Neural cell (in vitro differentiated cells): ENCODE data around the gene ITGB2. TPM values are rescaled to one million over a fixed set of nuclear protein-coding genes. Genes with fewer than 3 reads are reported as not detected.
A peak's percentile ranks its signal among the peaks of the same experiment; 100 is the strongest.

Experiments
- H2AFZ ChIP-seq: fragments of 200-600, 300-800 bp; sonication (generic), shearing (Covaris generic); 2 replicates; pipeline ENCODE4 v1.6.0; 2014; ENCODE audit warnings: low read depth, mild to moderate bottlenecking, antibody characterized with exemption, low read length, moderate library complexity
- H3F3A ChIP-seq: fragments of 200-600 bp; shearing (Covaris generic); 2 replicates; pipeline ENCODE4 v1.6.1; 2016; ENCODE audit warnings: mild to moderate bottlenecking, moderate library complexity, mixed read lengths, antibody characterized with exemption, low read length; ENCODE audit not compliant: insufficient read depth, poor library complexity, severe bottlenecking
- H3K27ac ChIP-seq: fragments of 200-600, 300-800 bp; sonication (generic), shearing (Covaris generic); 2 replicates; pipeline ENCODE4 v1.5.1; 2014; ENCODE audit warnings: mild to moderate bottlenecking, low read length, moderate library complexity
- H3K27me3 ChIP-seq: fragments of 300-800, 200-600 bp; sonication (generic), shearing (Covaris generic); 2 replicates; pipeline ENCODE4 v1.6.0; 2014; ENCODE audit warnings: mild to moderate bottlenecking, low read depth, low read length, moderate library complexity; ENCODE audit not compliant: insufficient read depth
- H3K36me3 ChIP-seq: fragments of 300-800, 200-600 bp; sonication (generic), shearing (Covaris generic); 2 replicates; pipeline ENCODE4 v1.5.1; 2014; ENCODE audit warnings: mild to moderate bottlenecking, antibody characterized with exemption, low read length, moderate library complexity; ENCODE audit not compliant: insufficient read depth
- H3K4me2 ChIP-seq: fragments of 300-800, 200-600 bp; sonication (generic), shearing (Covaris generic); 2 replicates; pipeline ENCODE4 v1.6.0; 2014; ENCODE audit warnings: mild to moderate bottlenecking, low read length
- H3K4me3 ChIP-seq: fragments of 300-800, 200-600 bp; sonication (generic), shearing (Covaris generic); 2 replicates; pipeline ENCODE4 v1.5.1; 2014; ENCODE audit warnings: mild to moderate bottlenecking, low read length, moderate library complexity
- H3K79me2 ChIP-seq: fragments of 200-600 bp; shearing (Covaris generic); replicated peaks from 2 replicates; pipeline ENCODE4 v1.6.0; 2014; ENCODE audit warnings: mild to moderate bottlenecking, low read length, moderate library complexity; ENCODE audit not compliant: insufficient read depth
- H3K9ac ChIP-seq: fragments of 300-800, 200-600 bp; sonication (generic), shearing (Covaris generic); 2 replicates; pipeline ENCODE4 v1.6.1; 2016; ENCODE audit warnings: mild to moderate bottlenecking, low read length, mixed read lengths
- H3K9me2 ChIP-seq: fragments of 200-600 bp; shearing (Covaris generic); 2 replicates; pipeline ENCODE4 v1.6.1; 2016; ENCODE audit warnings: mild to moderate bottlenecking, low read length, mixed read lengths; ENCODE audit not compliant: insufficient read depth
- H3K9me3 ChIP-seq: fragments of 200-600, 300-800 bp; sonication (generic), shearing (Covaris generic); 2 replicates; pipeline ENCODE4 v1.6.1; 2016; ENCODE audit warnings: mild to moderate bottlenecking, mixed run types, low read length, moderate library complexity, mixed read lengths
- H4K20me1 ChIP-seq: fragments of 200-600 bp; shearing (Covaris generic); 2 replicates; pipeline ENCODE4 v1.6.1; 2016; ENCODE audit warnings: mild to moderate bottlenecking, mixed run types; ENCODE audit not compliant: insufficient read depth
- CTCF ChIP-seq: fragments of 450-650 bp; IDR thresholded peaks from 2 replicates; pipeline ENCODE4 v1.5.1; 2014; ENCODE audit warnings: antibody characterized with exemption, mild to moderate bottlenecking, moderate library complexity; ENCODE audit not compliant: poor library complexity, severe bottlenecking
- EP300 ChIP-seq: fragments of 450-650 bp; conservative IDR thresholded peaks from 2 replicates; pipeline ENCODE4 v1.6.1; 2014; ENCODE audit warnings: antibody characterized with exemption, mild to moderate bottlenecking, moderate library complexity; ENCODE audit not compliant: poor library complexity, severe bottlenecking
- EZH2 ChIP-seq: fragments of 200-600, 300-800 bp; shearing (Covaris generic), sonication (generic); IDR thresholded peaks from 2 replicates; pipeline ENCODE4 v1.6.1; 2014; ENCODE audit warnings: antibody characterized with exemption, low read length, borderline replicate concordance, mild to moderate bottlenecking; ENCODE audit not compliant: insufficient read depth, poor library complexity, severe bottlenecking
- MXI1 ChIP-seq: fragments of 450-650 bp; conservative IDR thresholded peaks from 2 replicates; pipeline ENCODE4 v1.6.1; 2014; ENCODE audit warnings: antibody characterized with exemption, mild to moderate bottlenecking; ENCODE audit not compliant: poor library complexity, severe bottlenecking
- POLR2AphosphoS5 ChIP-seq: IDR thresholded peaks from 2 replicates; pipeline ENCODE4 v1.6.1; 2012
- RAD21 ChIP-seq: fragments of 450-650 bp; conservative IDR thresholded peaks from 2 replicates; pipeline ENCODE4 v1.6.1; 2014; ENCODE audit warnings: antibody characterized with exemption, mild to moderate bottlenecking, moderate library complexity
- REST ChIP-seq: IDR thresholded peaks from 2 replicates; pipeline ENCODE4 v1.6.1; 2012; ENCODE audit warnings: borderline replicate concordance
- SMC3 ChIP-seq: fragments of 450-650 bp; conservative IDR thresholded peaks from 2 replicates; pipeline ENCODE4 v1.6.1; 2014; ENCODE audit warnings: antibody characterized with exemption, mild to moderate bottlenecking, moderate library complexity; ENCODE audit not compliant: poor library complexity
- TAF1 ChIP-seq: IDR thresholded peaks from 2 replicates; pipeline ENCODE4 v1.6.1; 2012; ENCODE audit warnings: low read depth
- polyA plus RNA-seq: library from polyadenylated mRNA; depleted of rRNA; stranded (reverse); fragments of >200 nt; gene quantifications from 2 replicates; pipeline ENCODE4 v1.2.3, GENCODE V29; 2014

The ITGB2 gene
- polyA plus RNA-seq, 1 donor from 2014 or later, result not detected

GRCh38 chr21:44949779-44950198 is 29.1 kb upstream of the ITGB2 start:
- Histone ChIP-seq H3K4me2 (no peak overlapping the region), H4K20me1 (no peaks in the 10 kb centered on the region), H3K9me3 (no peaks in the 10 kb centered on the region), H3K4me3 (no peak overlapping the region), H3K36me3 (no peaks in the 10 kb centered on the region), H2AFZ (no peak overlapping the region), H3K27ac (no peak overlapping the region), H3K9ac (no peak overlapping the region), H3K27me3 (no peaks in the 10 kb centered on the region), H3K9me2 (no peaks in the 10 kb centered on the region), H3K79me2 (no peaks in the 10 kb centered on the region), H3F3A (no peaks in the 10 kb centered on the region)
- TF ChIP-seq CTCF, result peak; percentile 92
- peak; percentile 89 for TF ChIP-seq RAD21
- TF ChIP-seq SMC3, result peak; percentile 95
- no peak for TF ChIP-seq EZH2
- TF ChIP-seq POLR2AphosphoS5, result no peak

- Histone ChIP-seq H2AFZ (no peak overlapping the region), H3K79me2 (no peaks in the 10 kb centered on the region), H3K27ac (no peak overlapping the region), H3K36me3 (no peaks in the 10 kb centered on the region), H3K9me3 (no peaks in the 10 kb centered on the region), H3K27me3 (no peaks in the 10 kb centered on the region), H3K4me2 (no peak overlapping the region), H3K4me3 (no peak overlapping the region), H3F3A (no peaks in the 10 kb centered on the region), H4K20me1 (no peaks in the 10 kb centered on the region), H3K9ac (no peak overlapping the region), H3K9me2 (no peaks in the 10 kb centered on the region)
- TF ChIP-seq MXI1 (no peak), EP300 (no peak), RAD21 (no peak), SMC3 (no peak), EZH2 (no peak), REST (no peak), POLR2AphosphoS5 (no peak), CTCF (no peak), TAF1 (no peak)
These were observed 28.6 kb upstream of the ITGB2 start for GRCh38 chr21:44949161-44949778.
